K562 (cell line): ENCODE results near the gene EIF4E1B. TPM values are rescaled to one million over a fixed set of nuclear protein-coding genes. Genes with fewer than 3 reads are reported as not detected.

Experiments
- ATAC-seq: fragments of 200-7000 bp; cut with Tn5 transposase; 3 replicates; pipeline ENCODE4 v1.9.1; 2020; ENCODE audit warnings: moderate library complexity
- BruUV-seq: library from RNA; stranded (reverse); fragments of 400-500 nt; replicated peaks from 2 replicates; lab custom pipeline; 2021; lab: Mats Ljungman, UMichigan
- CTCF ChIA-PET: fragments of 300-600 bp; formaldehyde crosslinking; extraction: SDS; loops from one replicate; lab custom pipeline; 2021; ENCODE audit warnings: low intra/inter-chr PET ratio; lab: Yijun Ruan, JAX
- POLR2A ChIA-PET: fragments of 300-600, 350-650 bp; sonication (Branson Sonifier 250); formaldehyde crosslinking; extraction: SDS; loops from one replicate; lab custom pipeline; 2021; ENCODE audit warnings: antibody characterized with exemption, inconsistent platforms; lab: Yijun Ruan, JAX
- DNase-seq, 4 experiments: peaks; one replicate each; pipeline versions ENCODE4 v3.0.0 to v3.0.0-alpha.2; 2011 to 2018; ENCODE audit warnings: low spot score in 3 of 4, mixed read lengths in 3 of 4; ENCODE audit errors: extremely low read depth in 1 of 4
- FAIRE-seq: peaks from 2 replicates; lab custom pipeline; 2011; peaks lifted over from hg19 to GRCh38; lab: Jason Lieb, UNC
- H2AFZ ChIP-seq: 2 replicates; pipeline ENCODE4 v1.6.0; 2011; ENCODE audit warnings: low read depth, low read length, control low read depth, inconsistent platforms
- H3K27ac ChIP-seq: fragments of 200-600 bp; 3 replicates; pipeline ENCODE4 v1.8.0; 2011; ENCODE audit warnings: low read depth, mild to moderate bottlenecking, control low read depth, inconsistent platforms, low read length, moderate library complexity, mixed read lengths; ENCODE audit errors: extremely low read depth
- H3K27me3 ChIP-seq, 2 experiments: fragments of 300-600 bp in 1 of 2; 2 replicates in 1 of 2; 3 replicates in 1 of 2; pipeline versions ENCODE4 v1.6.0 to v1.8.0; 2011; ENCODE audit warnings: inconsistent platforms in 2 of 2, low read length in 2 of 2, mild to moderate bottlenecking in 1 of 2, mixed read lengths in 1 of 2, moderate library complexity in 1 of 2; ENCODE audit not compliant: control insufficient read depth in 2 of 2, insufficient read depth in 2 of 2
- H3K36me3 ChIP-seq: fragments of 300-600 bp; 3 replicates; pipeline ENCODE4 v1.8.0; 2011; ENCODE audit warnings: mild to moderate bottlenecking, low read length, inconsistent platforms; ENCODE audit not compliant: control insufficient read depth, insufficient read depth
- H3K4me1 ChIP-seq, 2 experiments: fragments of 200-600 bp in 1 of 2; replicated peaks in 1 of 2; 2 replicates in 1 of 2; 3 replicates in 1 of 2; pipeline versions ENCODE4 v1.5.1 to v1.8.0; 2011; ENCODE audit warnings: inconsistent platforms in 2 of 2, low read length in 2 of 2, mild to moderate bottlenecking in 1 of 2, mixed read lengths in 1 of 2, moderate library complexity in 1 of 2; ENCODE audit not compliant: control insufficient read depth in 2 of 2, insufficient read depth in 2 of 2
- H3K4me2 ChIP-seq: 2 replicates; pipeline ENCODE4 v1.6.1; 2011; ENCODE audit warnings: low read length, control low read depth, inconsistent platforms, mixed read lengths; ENCODE audit not compliant: insufficient read depth
- H3K4me3 ChIP-seq: fragments of 200-600 bp; sonication (generic), shearing (Covaris generic); 2 replicates; pipeline ENCODE4 v1.5.1; 2016; ENCODE audit warnings: control low read depth, inconsistent platforms
- H3K79me2 ChIP-seq: fragments of 200-600 bp; 3 replicates; pipeline ENCODE4 v1.8.0; 2011; ENCODE audit warnings: low read length, inconsistent platforms; ENCODE audit not compliant: control insufficient read depth, insufficient read depth
- H3K9ac ChIP-seq, 2 experiments: 2 replicates each; pipeline versions ENCODE4 v1.6.0 to v1.6.1; 2011; ENCODE audit warnings: low read depth in 2 of 2, low read length in 2 of 2, control low read depth in 1 of 2, inconsistent platforms in 1 of 2, mild to moderate bottlenecking in 1 of 2, mixed read lengths in 1 of 2; ENCODE audit not compliant: insufficient read depth in 1 of 2
- H3K9me1 ChIP-seq: one replicate; pipeline ENCODE4 v1.6.0; 2011; ENCODE audit warnings: inconsistent platforms, mild to moderate bottlenecking, low read length, moderate library complexity; ENCODE audit not compliant: control insufficient read depth, insufficient read depth
- H3K9me3 ChIP-seq: replicated peaks from 2 replicates; pipeline ENCODE4 v1.5.1; 2011; ENCODE audit warnings: low read depth, low read length, inconsistent platforms; ENCODE audit not compliant: control insufficient read depth, insufficient read depth
- H4K20me1 ChIP-seq: replicated peaks from 2 replicates; pipeline ENCODE4 v1.6.1; 2011; ENCODE audit warnings: low read length, inconsistent platforms, mixed read lengths; ENCODE audit not compliant: control insufficient read depth, insufficient read depth
- ARHGAP35 ChIP-seq: fragments of 450-650 bp; IDR thresholded peaks from 2 replicates; pipeline ENCODE4 v1.6.1; 2018; ENCODE audit not compliant: partially characterized antibody
- CBX5 ChIP-seq: IDR thresholded peaks from 2 replicates; pipeline ENCODE4 v1.6.1; 2014; ENCODE audit warnings: low read depth, borderline replicate concordance
- CEBPZ ChIP-seq: fragments of 150-350 bp; IDR thresholded peaks from 2 replicates; pipeline ENCODE4 v1.6.1; 2014; ENCODE audit warnings: low read depth, mild to moderate bottlenecking, low read length, borderline replicate concordance
- FOXK2 ChIP-seq, 2 experiments: fragments of 450-650 bp; IDR thresholded peaks in 1 of 2; conservative IDR thresholded peaks in 1 of 2; 2 replicates each; pipeline ENCODE4 v1.6.1; 2016; ENCODE audit warnings: low read depth in 2 of 2, mild to moderate bottlenecking in 1 of 2
- HDAC8 ChIP-seq: fragments of 450-650 bp; IDR thresholded peaks from 2 replicates; pipeline ENCODE4 v1.6.1; 2016; ENCODE audit warnings: mild to moderate bottlenecking, missing genetic modification characterization, moderate library complexity, missing compliant biosample characterization
- HDGF ChIP-seq: fragments of 450-650 bp; IDR thresholded peaks from 2 replicates; pipeline ENCODE4 v1.6.1; 2016
- HNRNPL ChIP-seq: fragments of 200-400 bp; formaldehyde crosslinking; IDR thresholded peaks from 2 replicates; pipeline ENCODE4 v1.6.1; 2017; ENCODE audit warnings: low read depth, mild to moderate bottlenecking, low read length
- NFXL1 ChIP-seq: fragments of 450-650 bp; formaldehyde crosslinking; IDR thresholded peaks from 2 replicates; pipeline ENCODE4 v1.4.0; 2021; ENCODE audit warnings: mild to moderate bottlenecking
- SFPQ ChIP-seq: fragments of 200-400 bp; formaldehyde crosslinking; IDR thresholded peaks from 2 replicates; pipeline ENCODE4 v1.6.1; 2017; ENCODE audit warnings: mild to moderate bottlenecking, low read depth, low read length, moderate library complexity
- SMAD1 ChIP-seq: fragments of 150-350 bp; IDR thresholded peaks from 2 replicates; pipeline ENCODE4 v1.6.1; 2014; ENCODE audit warnings: low read length, low read depth; ENCODE audit not compliant: partially characterized antibody
- SRSF7 ChIP-seq: fragments of 200-400 bp; formaldehyde crosslinking; optimal IDR thresholded peaks from 2 replicates; pipeline ENCODE3; 2017; ENCODE audit warnings: mild to moderate bottlenecking, low read depth, low read length
- TFAM ChIP-seq: fragments of 250-450 bp; sonication (Bioruptor Pico); conservative IDR thresholded peaks from 2 replicates; pipeline ENCODE4 v1.5.0; 2021; ENCODE audit warnings: mild to moderate bottlenecking, moderate library complexity
- THAP12 ChIP-seq: fragments of 250-450 bp; sonication (Bioruptor Pico); IDR thresholded peaks from 2 replicates; pipeline ENCODE4 v1.9.0; 2021; ENCODE audit warnings: mild to moderate bottlenecking, inconsistent platforms
- YBX1 ChIP-seq: fragments of 450-650 bp; IDR thresholded peaks from 2 replicates; pipeline ENCODE4 v1.7.1; 2016; ENCODE audit warnings: mild to moderate bottlenecking
- ZC3H11A ChIP-seq: IDR thresholded peaks from 2 replicates; pipeline ENCODE4 v1.6.1; 2012; ENCODE audit warnings: low read depth, low read length, improper control_type of control experiment
- WGBS: fragments of 100-300 bp; shearing (Covaris generic); methylation state at CpG from one replicate; pipeline ENCODE4 v1.1.6; 2016; ENCODE audit warnings: low coverage, mixed read lengths; ENCODE audit not compliant: insufficient coverage; ENCODE audit errors: missing lambda C conversion rate; 5-methylcytosine and 5-hydroxymethylcytosine counted together
- in situ Hi-C: fragments of 300-500 bp; cut with MboI; formaldehyde crosslinking; loops from 4 replicates; pipeline ENCODE4 v1.15.0; 2018; ENCODE audit warnings: inconsistent platforms, mixed read lengths
- intact Hi-C: fragments of 100-400 bp; cut with micrococcal nuclease; formaldehyde crosslinking; loops from 2 replicates; pipeline ENCODE4 v1.14.2; 2022
- polyA plus RNA-seq, 8 experiments: library from polyadenylated mRNA; depleted of rRNA in 4 of 8; stranded (reverse) in 5 of 8; unstranded in 3 of 8; fragments of >200 nt; fragmentation: Nextera tagmentation in 2 of 8; fragmentation: Illumina TruSeq in 1 of 8; extraction: Ambion mirVana in 2 of 8; extraction: Trizol in 1 of 8; gene quantifications; 2 replicates each; pipeline versions ENCODE4 v1.2.1 to v1.2.3, GENCODE V29; 2011 to 2014; ENCODE audit warnings: inconsistent platforms in 1 of 8, missing spikeins in 1 of 8
- total RNA-seq, 7 experiments: library from RNA; depleted of rRNA in 6 of 7; stranded (reverse); fragments of >200 nt in 6 of 7; fragmentation: Illumina TruSeq in 2 of 7; extraction: Trizol in 2 of 7; gene quantifications; 2 replicates each; pipeline versions ENCODE4 v1.2.1 to v1.2.3, GENCODE V29; 2011 to 2021; ENCODE audit warnings: low replicate concordance in 1 of 7

Gene EIF4E1B
- total and polyA plus RNA-seq, 9 of the 15 experiments (the other 6 are each of a cell fraction or from before 2014, with no cell fraction given) = not detected

DNA sequence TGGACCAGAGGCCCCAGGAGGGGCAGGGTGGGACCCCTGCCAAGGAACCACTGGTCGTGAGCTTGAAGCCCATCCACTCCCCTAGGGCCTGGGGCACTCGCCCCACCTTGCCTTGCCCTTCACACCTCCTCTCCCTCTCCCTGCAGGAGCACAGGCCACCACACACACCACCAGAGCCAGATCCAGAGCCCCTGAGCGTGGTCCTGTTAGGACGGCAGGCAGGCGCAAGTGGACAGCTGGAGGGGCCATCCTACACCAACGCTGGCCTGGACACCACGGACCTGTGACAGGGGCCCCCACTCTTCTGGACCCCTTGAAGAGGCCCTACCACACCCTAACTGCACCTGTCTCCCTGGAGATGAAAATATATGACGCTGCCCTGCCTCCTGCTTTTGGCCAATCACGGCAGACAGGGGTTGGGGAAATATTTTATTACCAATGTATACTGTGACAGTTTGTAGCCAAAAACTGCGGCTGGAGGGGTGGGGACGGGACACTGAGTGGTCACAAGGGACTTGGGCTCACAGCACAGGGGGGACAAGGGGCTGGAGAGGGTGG, 35.0 kb upstream of the EIF4E1B start:
- POLR2A ChIA-PET = interaction anchor here (0.7 to 1.0 kb wide), 3 partner anchors 13 to 21 kb away, joined by 3 read pairs; no protein-coding TSS in a partner anchor
- Histone ChIP-seq H3K27me3 (peaks cover 0 to 2% of the 10 kb centered on the region in 2 experiments; a peak in 3 of 5 replicates), H3K9me1 (no peaks in the 10 kb centered on the region), H3K9me3 (no peaks in the 10 kb centered on the region), H3K4me3 (no peak overlapping the region), H3K36me3 (peaks cover 10% of the 10 kb centered on the region; the same call in 1 of the 3 replicates), H3K4me2 (no peak overlapping the region), H3K27ac (no peak overlapping the region), H3K79me2 (no peaks in the 10 kb centered on the region), H3K4me1 (peaks cover 0 to 15% of the 10 kb centered on the region in 2 experiments; a peak in 1 of 5 replicates), H2AFZ (no peak overlapping the region), H4K20me1 (no peaks in the 10 kb centered on the region; the same call in 1 of the 2 replicates), H3K9ac (peak overlapping the region in 1 of 2 experiments; percentile 45; a peak in 1 of 4 replicates)
- intact Hi-C loops (no loop called here), in situ Hi-C loops (loop anchor here (25.0 kb wide), 1 partner anchor 858 kb away; no protein-coding TSS in a partner anchor)
- FAIRE-seq = no peak
- CTCF ChIA-PET = no interaction called here
- ATAC-seq = no peak; the same call in 2 of the 3 replicates
- DNase-seq = no peak
- no TSS peak for BruUV-seq
- 38% methylated on average over 10 of the region's 11 CpGs for WGBS
- no peak for TF ChIP-seq CBX5
- no peak for TF ChIP-seq HDGF
- TF ChIP-seq SFPQ = no peak
- TF ChIP-seq YBX1 = no peak
- no peak for TF ChIP-seq HDAC8 (tag)
- TF ChIP-seq ZC3H11A = no peak
- no peak for TF ChIP-seq CEBPZ
- no peak for TF ChIP-seq SMAD1
- no peak for TF ChIP-seq ARHGAP35
- TF ChIP-seq TFAM (CRISPR knock-in tag) = no peak
- TF ChIP-seq THAP12 = no peak
- TF ChIP-seq FOXK2 (conservative IDR thresholded peaks at IDR 0.05 in 1 of 2, IDR thresholded peaks at IDR 0.05 in 1 of 2; ENCODE audit: low read depth in 2 of 2) = no peak
- TF ChIP-seq SRSF7 = no peak
- TF ChIP-seq HNRNPL = no peak
- TF ChIP-seq NFXL1 (CRISPR knock-in tag) = no peak
